Suprapubic skin (tissue), 4 donors: ENCODE results near the gene RSBN1L. TPM values are rescaled to one million over a fixed set of nuclear protein-coding genes. Genes with fewer than 3 reads are reported as not detected.

Source experiments
- DNase-seq, 2 donors: peaks; one replicate each; pipeline ENCODE4 v3.0.0-alpha.2; 2019; ENCODE audit warnings: low spot score in 2 of 2
- H3K27ac ChIP-seq: fragments of 200-600 bp; sonication (generic); one replicate; pipeline ENCODE4 v1.5.1; 2019
- H3K27me3 ChIP-seq: fragments of 200-600 bp; sonication (generic); one replicate; pipeline ENCODE4 v1.5.1; 2019
- H3K36me3 ChIP-seq: fragments of 200-600 bp; sonication (generic); one replicate; pipeline ENCODE4 v1.5.1; 2019
- H3K4me1 ChIP-seq: fragments of 200-600 bp; sonication (generic); one replicate; pipeline ENCODE4 v1.5.1; 2019
- H3K4me3 ChIP-seq: fragments of 200-600 bp; sonication (generic); one replicate; pipeline ENCODE4 v1.5.1; 2019; ENCODE audit warnings: mild to moderate bottlenecking
- H3K9me3 ChIP-seq: fragments of 200-600 bp; sonication (generic); one replicate; pipeline ENCODE4 v1.5.1; 2019
- EP300 ChIP-seq: sonication (generic); formaldehyde crosslinking; IDR thresholded peaks from one replicate; pipeline ENCODE4 v1.6.1; 2017; ENCODE audit warnings: antibody characterized with exemption
- POLR2A ChIP-seq, 2 donors: fragments of 450-650 bp; IDR thresholded peaks; one replicate each; pipeline ENCODE4 v1.6.1; 2017; ENCODE audit warnings: antibody characterized with exemption in 2 of 2, mild to moderate bottlenecking in 2 of 2, moderate library complexity in 2 of 2
- POLR2AphosphoS5 ChIP-seq, 3 donors: sonication (generic); formaldehyde crosslinking; IDR thresholded peaks; one replicate each; pipeline ENCODE4 v1.6.1; 2017; ENCODE audit warnings: antibody characterized with exemption in 3 of 3
- WGBS: methylation state at CpG from one replicate; pipeline ENCODE4 v1.1.5; 2018; 5-methylcytosine and 5-hydroxymethylcytosine counted together
- total RNA-seq, 4 donors: library from RNA; depleted of rRNA; stranded (reverse); fragments of >200 nt; gene quantifications; one replicate each; pipeline ENCODE4 v1.1.0, GENCODE V29; 2016
- TF ChIP-seq, protein P1 (sequence below), 2 donors: fragments of 200-600 bp in 1 of 2; fragments of 450-650 bp in 1 of 2; sonication (generic) in 1 of 2; IDR thresholded peaks; one replicate each; pipeline ENCODE4 v1.5.1; 2016 to 2019; ENCODE audit warnings: antibody characterized with exemption in 2 of 2, mild to moderate bottlenecking in 1 of 2, moderate library complexity in 1 of 2

RSBN1L gene
- total RNA-seq, 4 donors from 2014 or later = 17.1 to 19.7 (median 18.3) TPM

DNA sequence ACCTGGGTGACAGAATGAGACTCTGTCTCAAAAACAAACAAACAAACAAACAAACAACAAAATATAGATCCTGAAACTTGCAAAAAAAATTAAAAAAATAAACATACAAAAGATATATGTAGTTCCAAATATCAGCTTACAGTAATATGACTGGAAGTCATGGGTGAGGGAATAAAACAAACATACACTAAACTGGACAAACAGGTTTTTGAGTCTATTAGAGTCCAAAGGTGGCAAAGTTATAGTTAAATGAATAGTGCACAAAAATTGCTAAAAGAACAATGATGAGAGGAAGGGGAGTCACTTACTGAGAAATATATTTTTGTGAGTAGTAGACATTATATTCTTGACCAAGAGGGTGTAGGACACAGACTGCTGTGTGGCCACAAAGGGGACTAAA lies 16.7 kb upstream of the RSBN1L start:
- H3K27me3 ChIP-seq = no peaks in the 10 kb centered on the region
- TF ChIP-seq POLR2A (IDR thresholded peaks at IDR 0.05) (no peak), POLR2AphosphoS5 (IDR thresholded peaks at IDR 0.05) (no peak), EP300 (no peak)
- TF ChIP-seq, protein P1, sequence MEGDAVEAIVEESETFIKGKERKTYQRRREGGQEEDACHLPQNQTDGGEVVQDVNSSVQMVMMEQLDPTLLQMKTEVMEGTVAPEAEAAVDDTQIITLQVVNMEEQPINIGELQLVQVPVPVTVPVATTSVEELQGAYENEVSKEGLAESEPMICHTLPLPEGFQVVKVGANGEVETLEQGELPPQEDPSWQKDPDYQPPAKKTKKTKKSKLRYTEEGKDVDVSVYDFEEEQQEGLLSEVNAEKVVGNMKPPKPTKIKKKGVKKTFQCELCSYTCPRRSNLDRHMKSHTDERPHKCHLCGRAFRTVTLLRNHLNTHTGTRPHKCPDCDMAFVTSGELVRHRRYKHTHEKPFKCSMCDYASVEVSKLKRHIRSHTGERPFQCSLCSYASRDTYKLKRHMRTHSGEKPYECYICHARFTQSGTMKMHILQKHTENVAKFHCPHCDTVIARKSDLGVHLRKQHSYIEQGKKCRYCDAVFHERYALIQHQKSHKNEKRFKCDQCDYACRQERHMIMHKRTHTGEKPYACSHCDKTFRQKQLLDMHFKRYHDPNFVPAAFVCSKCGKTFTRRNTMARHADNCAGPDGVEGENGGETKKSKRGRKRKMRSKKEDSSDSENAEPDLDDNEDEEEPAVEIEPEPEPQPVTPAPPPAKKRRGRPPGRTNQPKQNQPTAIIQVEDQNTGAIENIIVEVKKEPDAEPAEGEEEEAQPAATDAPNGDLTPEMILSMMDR (IDR thresholded peaks at IDR 0.05) = no peak
- H3K4me1 ChIP-seq = peaks cover 16% of the 10 kb centered on the region
- H3K27ac ChIP-seq = no peak overlapping the region
- no peaks in the 10 kb centered on the region for H3K9me3 ChIP-seq
- peaks cover 11% of the 10 kb centered on the region for H3K36me3 ChIP-seq
- no peak for DNase-seq
- H3K4me3 ChIP-seq = no peak overlapping the region

- no peaks in the 10 kb centered on the region for H3K27me3 ChIP-seq
- H3K9me3 ChIP-seq = no peaks in the 10 kb centered on the region
- H3K4me3 ChIP-seq = no peak overlapping the region
- H3K36me3 ChIP-seq = peaks cover 11% of the 10 kb centered on the region
- no peak for DNase-seq
- H3K27ac ChIP-seq = no peak overlapping the region
- H3K4me1 ChIP-seq = peaks cover 22% of the 10 kb centered on the region
- TF ChIP-seq, protein P1 (IDR thresholded peaks at IDR 0.05) = no peak
- TF ChIP-seq POLR2A (IDR thresholded peaks at IDR 0.05) (no peak), EP300 (no peak), POLR2AphosphoS5 (IDR thresholded peaks at IDR 0.05) (no peak)
- 97% methylated on average over 7 of the region's 7 CpGs for WGBS
Observed at GRCh38 chr7:77680266-77680665, 16.0 kb upstream of the RSBN1L start.

GRCh38 chr7:77684030-77684429 lies 12.2 kb upstream of the RSBN1L start:
- peaks cover 11% of the 10 kb centered on the region for H3K36me3 ChIP-seq
- no peak overlapping the region for H3K4me3 ChIP-seq
- peak in 2 of 3 donors; percentile 23 to 43 for TF ChIP-seq POLR2AphosphoS5 (IDR thresholded peaks at IDR 0.05)
- no peak for TF ChIP-seq EP300
- H3K9me3 ChIP-seq = no peaks in the 10 kb centered on the region
- peak overlapping the region; percentile 78 for H3K27ac ChIP-seq
- 32% methylated on average over 9 of the region's 9 CpGs for WGBS
- H3K4me1 ChIP-seq = peaks cover 42% of the 10 kb centered on the region
- H3K27me3 ChIP-seq = no peaks in the 10 kb centered on the region
- peak in 1 of 2 donors; percentile 74 for DNase-seq

DNA sequence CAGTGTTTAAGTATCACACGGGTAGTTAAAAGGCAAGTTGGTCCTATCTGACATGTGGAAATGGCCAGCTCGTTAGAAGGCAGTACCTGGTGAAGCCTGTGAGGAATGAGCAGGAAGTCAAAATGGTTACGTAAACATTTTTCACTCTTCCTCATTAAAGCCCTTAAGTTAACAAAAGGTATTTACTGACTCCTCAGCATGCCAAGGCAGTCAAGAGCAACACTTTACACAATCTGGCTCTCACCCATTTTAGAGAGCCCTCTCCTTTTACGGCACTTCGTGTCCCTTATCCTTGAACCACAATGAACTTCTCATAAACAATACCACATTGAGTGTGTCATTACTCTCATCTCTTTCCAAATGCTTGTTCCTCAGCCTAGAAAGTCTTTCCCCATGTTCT lies 11.0 kb upstream of the RSBN1L start:
- Histone ChIP-seq H3K9me3 (no peaks in the 10 kb centered on the region), H3K27me3 (no peaks in the 10 kb centered on the region), H3K36me3 (peaks cover 16% of the 10 kb centered on the region), H3K27ac (peak overlapping the region; percentile 78), H3K4me3 (no peak overlapping the region), H3K4me1 (peaks cover 35% of the 10 kb centered on the region)
- 59% methylated on average over 5 of the region's 5 CpGs for WGBS
- TF ChIP-seq POLR2AphosphoS5 (IDR thresholded peaks at IDR 0.05) (peak in 1 of 3 donors; percentile 50), EP300 (no peak)
- DNase-seq = no peak

- Histone ChIP-seq H3K27ac (no peak overlapping the region), H3K9me3 (no peaks in the 10 kb centered on the region), H3K27me3 (no peaks in the 10 kb centered on the region), H3K4me1 (peaks cover 35% of the 10 kb centered on the region), H3K4me3 (no peak overlapping the region), H3K36me3 (peaks cover 16% of the 10 kb centered on the region)
- no peak for DNase-seq
- TF ChIP-seq POLR2A (IDR thresholded peaks at IDR 0.05) (no peak), POLR2AphosphoS5 (IDR thresholded peaks at IDR 0.05) (no peak), EP300 (no peak)
- TF ChIP-seq, protein P1 (IDR thresholded peaks at IDR 0.05) = no peak
- 93% methylated on average over 1 of the region's 1 CpG for WGBS
Observed at GRCh38 chr7:77687100-77687746, 9.0 kb upstream of the RSBN1L start.

- Histone ChIP-seq H3K4me3 (no peak overlapping the region), H3K9me3 (no peaks in the 10 kb centered on the region), H3K27me3 (no peaks in the 10 kb centered on the region), H3K27ac (no peak overlapping the region), H3K36me3 (peaks cover 11% of the 10 kb centered on the region), H3K4me1 (peaks cover 35% of the 10 kb centered on the region)
- no peak for TF ChIP-seq EP300
- DNase-seq = no peak
- WGBS = 82% methylated on average over 1 of the region's 1 CpG
Observed at GRCh38 chr7:77687747-77688144, 8.5 kb upstream of the RSBN1L start.

DNA sequence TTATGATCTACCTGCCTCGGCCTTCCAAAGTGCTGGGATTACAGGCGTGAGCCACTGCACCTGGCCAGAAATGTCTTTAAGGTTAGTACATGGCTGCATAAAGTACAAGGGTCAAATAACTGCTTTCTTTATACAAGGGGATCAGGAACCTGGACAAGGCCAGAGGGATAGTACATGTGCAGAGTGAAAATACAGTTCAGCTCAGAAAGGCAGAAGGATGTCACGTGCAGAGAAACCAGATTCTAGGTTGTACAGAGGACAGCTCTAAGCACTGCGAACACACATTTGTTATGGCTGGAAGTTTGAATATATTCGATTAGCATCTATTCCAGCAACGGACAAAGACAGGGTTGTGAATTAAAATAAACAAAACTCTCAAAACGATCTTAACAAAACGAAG lies 6.0 kb upstream of the RSBN1L start:
- H3K9me3 ChIP-seq = no peaks in the 10 kb centered on the region
- 84% methylated on average over 8 of the region's 8 CpGs for WGBS
- peaks cover 4% of the 10 kb centered on the region for H3K36me3 ChIP-seq
- no peaks in the 10 kb centered on the region for H3K27me3 ChIP-seq
- no peak for TF ChIP-seq POLR2A (IDR thresholded peaks at IDR 0.05)
- no peak for TF ChIP-seq POLR2AphosphoS5 (IDR thresholded peaks at IDR 0.05)
- TF ChIP-seq EP300 = no peak
- TF ChIP-seq, protein P1 (IDR thresholded peaks at IDR 0.05) = no peak
- H3K4me1 ChIP-seq = peaks cover 42% of the 10 kb centered on the region
- no peak overlapping the region for H3K27ac ChIP-seq
- H3K4me3 ChIP-seq = no peak overlapping the region
- DNase-seq = no peak
